ENCODE data around the gene VPS11.
"Not testable (repeated sequence)": the region's sequence is repeated elsewhere in the genome, so short reads cannot be mapped to it uniquely, and the experiment has no call there.

VPS11 gene

GRCh38 chr11:119034813-119035212 is 32.8 kb upstream of the VPS11 start:
- in situ Hi-C loops (cut with MboI; ENCODE audit: low sequenced_read_pairs): no loop called here

- in situ Hi-C loops (cut with MboI; ENCODE audit: low sequenced_read_pairs): no loop called here
Measured at GRCh38 chr11:119038884-119039283, 28.7 kb upstream of the VPS11 start.

GRCh38 chr11:119039471-119039870 is 28.1 kb upstream of the VPS11 start:
- in situ Hi-C loops (cut with MboI; ENCODE audit: low sequenced_read_pairs): not testable (repeated sequence)

- in situ Hi-C loops (cut with MboI; ENCODE audit: low sequenced_read_pairs): no loop called here
Measured at GRCh38 chr11:119041821-119042514, 25.6 kb upstream of the VPS11 start.

- in situ Hi-C loops (cut with MboI; ENCODE audit: low sequenced_read_pairs): no loop called here
Measured at GRCh38 chr11:119042927-119043326, 24.7 kb upstream of the VPS11 start.

GRCh38 chr11:119044708-119045107 is 22.9 kb upstream of the VPS11 start:
- in situ Hi-C loops (cut with MboI; ENCODE audit: low sequenced_read_pairs): no loop called here

GRCh38 chr11:119046489-119046888 is 21.1 kb upstream of the VPS11 start:
- in situ Hi-C loops (cut with MboI; ENCODE audit: low sequenced_read_pairs): no loop called here

- in situ Hi-C loops (cut with MboI; ENCODE audit: low sequenced_read_pairs): no loop called here
Measured at GRCh38 chr11:119047205-119047604, 20.4 kb upstream of the VPS11 start.

- in situ Hi-C loops (cut with MboI; ENCODE audit: low sequenced_read_pairs): no loop called here
Measured at GRCh38 chr11:119048644-119049043, 19.0 kb upstream of the VPS11 start.

- in situ Hi-C loops (cut with MboI; ENCODE audit: low sequenced_read_pairs): no loop called here
Measured at GRCh38 chr11:119049081-119049480, 18.5 kb upstream of the VPS11 start.

- in situ Hi-C loops (cut with MboI; ENCODE audit: low sequenced_read_pairs): no loop called here
Measured at GRCh38 chr11:119051440-119052162, 16.0 kb upstream of the VPS11 start.

GRCh38 chr11:119052163-119052814 is 15.3 kb upstream of the VPS11 start:
- in situ Hi-C loops (cut with MboI; ENCODE audit: low sequenced_read_pairs): no loop called here

- in situ Hi-C loops (cut with MboI; ENCODE audit: low sequenced_read_pairs): no loop called here
Measured at GRCh38 chr11:119054418-119054817, 13.2 kb upstream of the VPS11 start.

GRCh38 chr11:119055901-119056300 is 11.7 kb upstream of the VPS11 start:
- in situ Hi-C loops (cut with MboI; ENCODE audit: low sequenced_read_pairs): no loop called here

- in situ Hi-C loops (cut with MboI; ENCODE audit: low sequenced_read_pairs): no loop called here
Measured at GRCh38 chr11:119056421-119056999, 11.1 kb upstream of the VPS11 start.

- in situ Hi-C loops (cut with MboI; ENCODE audit: low sequenced_read_pairs): no loop called here
Measured at GRCh38 chr11:119057000-119057769, 10.4 kb upstream of the VPS11 start, which contains the start of gene HYOU1. TSS of gene HYOU1 (minus strand) at chr11:119057205. CDS start at chr11:119056160, 1,045 bp downstream.

GRCh38 chr11:119059128-119059527 is 8.5 kb upstream of the VPS11 start:
- in situ Hi-C loops (cut with MboI; ENCODE audit: low sequenced_read_pairs): not testable (repeated sequence)

GRCh38 chr11:119061256-119061655 is 6.4 kb upstream of the VPS11 start:
- in situ Hi-C loops (cut with MboI; ENCODE audit: low sequenced_read_pairs): no loop called here

GRCh38 chr11:119062779-119063178 is 4.8 kb upstream of the VPS11 start:
- in situ Hi-C loops (cut with MboI; ENCODE audit: low sequenced_read_pairs): no loop called here

GRCh38 chr11:119065369-119065768 is 2.2 kb upstream of the VPS11 start:
- in situ Hi-C loops (cut with MboI; ENCODE audit: low sequenced_read_pairs): no loop called here

GRCh38 chr11:119077839-119078238 is 10.2 kb downstream of the VPS11 start:
- in situ Hi-C loops (cut with MboI; ENCODE audit: low sequenced_read_pairs): no loop called here

Data from HL-60/S4 treated with phorbol 12-myristate 13-acetate at 8.2 ng/mL for 4 days and 3 days (cell line).